Tibial nerve (tissue), 4 donors: ENCODE data around the gene SGSM1.

Source experiments
- EP300 ChIP-seq, 2 donors: sonication (generic); formaldehyde crosslinking; IDR thresholded peaks; one replicate each; pipeline ENCODE4 v1.6.1; 2017; ENCODE audit warnings: antibody characterized with exemption in 2 of 2, mild to moderate bottlenecking in 1 of 2
- POLR2A ChIP-seq, 2 donors: fragments of 450-650 bp; IDR thresholded peaks; one replicate each; pipeline ENCODE4 v1.6.1; 2017; ENCODE audit warnings: antibody characterized with exemption in 2 of 2, mild to moderate bottlenecking in 2 of 2, moderate library complexity in 2 of 2
- TF ChIP-seq, protein P1 (sequence below), 5 experiments: fragments of 200-600 bp in 3 of 5; fragments of 450-650 bp in 2 of 5; sonication (generic) in 3 of 5; IDR thresholded peaks; one replicate each; pipeline ENCODE4 v1.5.1; 2016 to 2019; ENCODE audit warnings: antibody characterized with exemption in 5 of 5, mild to moderate bottlenecking in 3 of 5, moderate library complexity in 2 of 5

- TF ChIP-seq, protein P1, sequence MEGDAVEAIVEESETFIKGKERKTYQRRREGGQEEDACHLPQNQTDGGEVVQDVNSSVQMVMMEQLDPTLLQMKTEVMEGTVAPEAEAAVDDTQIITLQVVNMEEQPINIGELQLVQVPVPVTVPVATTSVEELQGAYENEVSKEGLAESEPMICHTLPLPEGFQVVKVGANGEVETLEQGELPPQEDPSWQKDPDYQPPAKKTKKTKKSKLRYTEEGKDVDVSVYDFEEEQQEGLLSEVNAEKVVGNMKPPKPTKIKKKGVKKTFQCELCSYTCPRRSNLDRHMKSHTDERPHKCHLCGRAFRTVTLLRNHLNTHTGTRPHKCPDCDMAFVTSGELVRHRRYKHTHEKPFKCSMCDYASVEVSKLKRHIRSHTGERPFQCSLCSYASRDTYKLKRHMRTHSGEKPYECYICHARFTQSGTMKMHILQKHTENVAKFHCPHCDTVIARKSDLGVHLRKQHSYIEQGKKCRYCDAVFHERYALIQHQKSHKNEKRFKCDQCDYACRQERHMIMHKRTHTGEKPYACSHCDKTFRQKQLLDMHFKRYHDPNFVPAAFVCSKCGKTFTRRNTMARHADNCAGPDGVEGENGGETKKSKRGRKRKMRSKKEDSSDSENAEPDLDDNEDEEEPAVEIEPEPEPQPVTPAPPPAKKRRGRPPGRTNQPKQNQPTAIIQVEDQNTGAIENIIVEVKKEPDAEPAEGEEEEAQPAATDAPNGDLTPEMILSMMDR (IDR thresholded peaks at IDR 0.05), result no peak
- TF ChIP-seq EP300 (IDR thresholded peaks at IDR 0.05) (peak in 1 of 2 donors; percentile 32), POLR2A (IDR thresholded peaks at IDR 0.05) (no peak)
Observed at GRCh38 chr22:24969560-24970301, 163.7 kb downstream of the SGSM1 start.
